GM12878 (cell line): ENCODE measurements around the gene COL9A1. TPM values are rescaled to one million over a fixed set of nuclear protein-coding genes. Genes with fewer than 3 reads are reported as not detected.

Experiments used
- ATAC-seq: fragments of 200-7000 bp; cut with Tn5 transposase; 3 replicates; pipeline ENCODE4 v1.9.1; 2020; ENCODE audit warnings: mild to moderate bottlenecking, moderate library complexity
- BruUV-seq: library from RNA; stranded (reverse); fragments of 400-500 nt; replicated peaks from 2 replicates; lab custom pipeline; 2021; lab: Mats Ljungman, UMichigan
- CTCF ChIA-PET: fragments of 300-600 bp; sonication (Branson Sonifier 250); formaldehyde crosslinking; extraction: SDS; loops from one replicate; lab custom pipeline; 2021; ENCODE audit warnings: inconsistent platforms; lab: Yijun Ruan, JAX
- POLR2A ChIA-PET: fragments of 350-600 bp; formaldehyde crosslinking; extraction: SDS; loops from one replicate; lab custom pipeline; 2021; ENCODE audit warnings: inconsistent platforms; lab: Charles Lee
- RAD21 ChIA-PET: fragments of 300-600 bp; sonication (Branson Sonifier 250); formaldehyde crosslinking; loops from one replicate; lab custom pipeline; 2023; ENCODE audit warnings: antibody characterized with exemption; ENCODE audit not compliant: unreplicated experiment; lab: Charles Lee
- SMC1A ChIA-PET: fragments of 300-600 bp; sonication (Branson Sonifier 250); formaldehyde crosslinking; loops from one replicate; lab custom pipeline; 2023; ENCODE audit not compliant: unreplicated experiment, uncharacterized antibody; lab: Charles Lee
- DNase-seq: peaks from one replicate; pipeline ENCODE4 v3.0.0-alpha.2; 2011; ENCODE audit warnings: low read depth, low spot score
- FAIRE-seq: peaks from 3 replicates; lab custom pipeline; 2011; peaks lifted over from hg19 to GRCh38; lab: Jason Lieb, UNC
- H2AFZ ChIP-seq: 2 replicates; pipeline ENCODE4 v1.6.0; 2011; ENCODE audit warnings: low read depth, low read length, control low read depth; ENCODE audit not compliant: control insufficient read depth
- H3K27ac ChIP-seq: 2 replicates; pipeline ENCODE4 v1.5.1; 2011; ENCODE audit warnings: control low read depth; ENCODE audit not compliant: control insufficient read depth, insufficient read depth
- H3K27me3 ChIP-seq, 2 experiments: replicated peaks in 1 of 2; 2 replicates each; pipeline versions ENCODE4 v1.6.0 to v1.6.1; 2011; ENCODE audit warnings: low read length in 1 of 2; ENCODE audit not compliant: control insufficient read depth in 2 of 2, insufficient read depth in 2 of 2
- H3K36me3 ChIP-seq, 2 experiments: 2 replicates each; pipeline ENCODE4 v1.5.1; 2011; ENCODE audit warnings: low read length in 1 of 2; ENCODE audit not compliant: control insufficient read depth in 2 of 2, insufficient read depth in 2 of 2
- H3K4me1 ChIP-seq: 2 replicates; pipeline ENCODE4 v1.6.1; 2011; ENCODE audit warnings: mild to moderate bottlenecking, low read length, moderate library complexity, mixed read lengths; ENCODE audit not compliant: control insufficient read depth, insufficient read depth
- H3K4me2 ChIP-seq: 2 replicates; pipeline ENCODE4 v1.6.0; 2011; ENCODE audit warnings: control low read depth; ENCODE audit not compliant: control insufficient read depth, insufficient read depth
- H3K4me3 ChIP-seq: fragments of 200-600 bp; sonication (generic); 2 replicates; pipeline ENCODE4 v1.5.1; 2016
- H3K79me2 ChIP-seq: 2 replicates; pipeline ENCODE4 v1.6.0; 2011; ENCODE audit warnings: low read length; ENCODE audit not compliant: control insufficient read depth, insufficient read depth
- H3K9ac ChIP-seq: 2 replicates; pipeline ENCODE4 v1.8.0; 2011; ENCODE audit warnings: low read length, control low read depth, mixed read lengths; ENCODE audit not compliant: control insufficient read depth, insufficient read depth
- H3K9me3 ChIP-seq: replicated peaks from 3 replicates; pipeline ENCODE4 v1.5.1; 2011; ENCODE audit warnings: mild to moderate bottlenecking, low read length; ENCODE audit not compliant: control insufficient read depth, insufficient read depth
- H4K20me1 ChIP-seq: 2 replicates; pipeline ENCODE4 v1.6.0; 2011; ENCODE audit not compliant: control insufficient read depth, insufficient read depth
- EP300 ChIP-seq, 2 experiments: fragments of 150-350 bp in 1 of 2; IDR thresholded peaks; 2 replicates each; pipeline ENCODE4 v1.6.1; 2011 to 2012; ENCODE audit warnings: low read depth in 2 of 2, low read length in 2 of 2, borderline replicate concordance in 1 of 2, improper control_type of control experiment in 1 of 2, inconsistent platforms in 1 of 2; ENCODE audit not compliant: control insufficient read depth in 1 of 2
- PAX5 ChIP-seq: IDR thresholded peaks from 2 replicates; pipeline ENCODE4 v1.6.1; 2011; ENCODE audit warnings: low read depth, low read length, borderline replicate concordance
- POLR2A ChIP-seq: IDR thresholded peaks from 2 replicates; pipeline ENCODE4 v1.6.1; 2011; ENCODE audit warnings: low read depth, mild to moderate bottlenecking, low read length
- WRNIP1 ChIP-seq: IDR thresholded peaks from 2 replicates; pipeline ENCODE4 v1.6.1; 2011; ENCODE audit warnings: low read depth, low read length, improper control_type of control experiment, borderline replicate concordance
- WGBS: methylation state at CpG from one replicate; pipeline ENCODE4 v1.1.6; 2016; ENCODE audit warnings: low lambda C conversion rate; ENCODE audit not compliant: insufficient replicate concordance, insufficient coverage; ENCODE audit errors: missing lambda C conversion rate; 5-methylcytosine and 5-hydroxymethylcytosine counted together
- in situ Hi-C: fragments of 300-500 bp; cut with MboI; formaldehyde crosslinking; loops from 9 replicates; pipeline ENCODE4 v1.14.3; 2018; ENCODE audit warnings: mixed read lengths
- intact Hi-C: fragments of 100-400 bp; cut with micrococcal nuclease; formaldehyde crosslinking; loops from one replicate; pipeline ENCODE4 v1.14.2; 2022; ENCODE audit not compliant: unreplicated experiment
- polyA plus RNA-seq, 11 experiments: library from polyadenylated mRNA; depleted of rRNA in 4 of 11; unstranded in 6 of 11; stranded (reverse) in 5 of 11; fragments of >200 nt; fragmentation: Nextera tagmentation in 4 of 11; fragmentation: Illumina TruSeq in 1 of 11; extraction: Ambion mirVana in 4 of 11; extraction: Trizol in 1 of 11; gene quantifications; 1 replicate in 1 of 11; 2 replicates in 10 of 11; pipeline versions ENCODE4 v1.2.1 to v1.2.3, GENCODE V29; 2011 to 2016; ENCODE audit warnings: inconsistent platforms in 2 of 11, missing spikeins in 2 of 11, low read depth in 1 of 11
- total RNA-seq, 4 experiments: library from RNA; depleted of rRNA in 3 of 4; stranded (reverse); fragments of >200 nt in 3 of 4; fragmentation: Illumina TruSeq in 1 of 4; extraction: Trizol in 1 of 4; gene quantifications; 2 replicates each; pipeline versions ENCODE4 v1.2.1 to v1.2.3, GENCODE V29; 2013 to 2021
- TF ChIP-seq, protein P1 (sequence below): IDR thresholded peaks from 2 replicates; pipeline ENCODE4 v1.6.1; 2012; ENCODE audit warnings: mild to moderate bottlenecking, low read depth, low read length

COL9A1 gene
- total and polyA plus RNA-seq, 10 of the 15 experiments (the other 5 are each of a cell fraction or from before 2014, with no cell fraction given) = not detected

DNA sequence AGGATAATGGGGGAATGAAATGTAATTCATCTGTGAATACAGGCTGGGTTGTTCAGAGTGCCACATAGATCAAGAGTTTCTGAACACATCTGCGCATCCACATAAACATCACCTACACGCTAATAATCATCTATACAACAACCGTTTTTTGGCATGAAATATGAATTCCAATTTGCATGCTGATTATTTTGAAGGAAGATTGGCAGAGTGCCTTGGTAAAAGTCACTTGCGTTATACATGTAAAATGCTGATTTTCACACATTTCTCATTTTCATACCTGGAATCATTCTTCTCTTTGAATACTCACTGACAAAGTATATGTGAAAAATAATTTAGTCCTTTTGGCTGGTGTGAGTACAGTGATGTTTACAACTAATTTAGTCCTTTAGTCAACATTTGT is 17.7 kb downstream of the COL9A1 start:
- FAIRE-seq (no peak), DNase-seq (no peak), ATAC-seq (no peak)
- H3K4me2 ChIP-seq = no peak overlapping the region
- RAD21 ChIA-PET = no interaction called here
- peaks cover 4 to 5% of the 10 kb centered on the region in 2 experiments; a peak in 3 of 4 replicates for H3K27me3 ChIP-seq
- no peak overlapping the region for H2AFZ ChIP-seq
- no peaks in the 10 kb centered on the region for H3K79me2 ChIP-seq
- in situ Hi-C loops (no loop called here), intact Hi-C loops (no loop called here)
- no peak overlapping the region for H3K27ac ChIP-seq
- no TSS peak for BruUV-seq
- CTCF ChIA-PET = interaction anchor here (1.5 kb wide), 1 partner anchor 64 kb away, joined by 3 read pairs; no protein-coding TSS in a partner anchor
- no peak overlapping the region for H3K4me3 ChIP-seq
- H3K9ac ChIP-seq = no peak overlapping the region
- H3K4me1 ChIP-seq = no peaks in the 10 kb centered on the region
- POLR2A ChIA-PET = no interaction called here
- no peaks in the 10 kb centered on the region for H3K9me3 ChIP-seq
- H4K20me1 ChIP-seq = no peaks in the 10 kb centered on the region
- TF ChIP-seq, protein P1, sequence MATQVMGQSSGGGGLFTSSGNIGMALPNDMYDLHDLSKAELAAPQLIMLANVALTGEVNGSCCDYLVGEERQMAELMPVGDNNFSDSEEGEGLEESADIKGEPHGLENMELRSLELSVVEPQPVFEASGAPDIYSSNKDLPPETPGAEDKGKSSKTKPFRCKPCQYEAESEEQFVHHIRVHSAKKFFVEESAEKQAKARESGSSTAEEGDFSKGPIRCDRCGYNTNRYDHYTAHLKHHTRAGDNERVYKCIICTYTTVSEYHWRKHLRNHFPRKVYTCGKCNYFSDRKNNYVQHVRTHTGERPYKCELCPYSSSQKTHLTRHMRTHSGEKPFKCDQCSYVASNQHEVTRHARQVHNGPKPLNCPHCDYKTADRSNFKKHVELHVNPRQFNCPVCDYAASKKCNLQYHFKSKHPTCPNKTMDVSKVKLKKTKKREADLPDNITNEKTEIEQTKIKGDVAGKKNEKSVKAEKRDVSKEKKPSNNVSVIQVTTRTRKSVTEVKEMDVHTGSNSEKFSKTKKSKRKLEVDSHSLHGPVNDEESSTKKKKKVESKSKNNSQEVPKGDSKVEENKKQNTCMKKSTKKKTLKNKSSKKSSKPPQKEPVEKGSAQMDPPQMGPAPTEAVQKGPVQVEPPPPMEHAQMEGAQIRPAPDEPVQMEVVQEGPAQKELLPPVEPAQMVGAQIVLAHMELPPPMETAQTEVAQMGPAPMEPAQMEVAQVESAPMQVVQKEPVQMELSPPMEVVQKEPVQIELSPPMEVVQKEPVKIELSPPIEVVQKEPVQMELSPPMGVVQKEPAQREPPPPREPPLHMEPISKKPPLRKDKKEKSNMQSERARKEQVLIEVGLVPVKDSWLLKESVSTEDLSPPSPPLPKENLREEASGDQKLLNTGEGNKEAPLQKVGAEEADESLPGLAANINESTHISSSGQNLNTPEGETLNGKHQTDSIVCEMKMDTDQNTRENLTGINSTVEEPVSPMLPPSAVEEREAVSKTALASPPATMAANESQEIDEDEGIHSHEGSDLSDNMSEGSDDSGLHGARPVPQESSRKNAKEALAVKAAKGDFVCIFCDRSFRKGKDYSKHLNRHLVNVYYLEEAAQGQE = no peak
- SMC1A ChIA-PET = interaction anchor here (1.6 kb wide), 1 partner anchor 9 kb away, joined by 3 read pairs; no protein-coding TSS in a partner anchor
- no peaks in the 10 kb centered on the region for H3K36me3 ChIP-seq
- WGBS = 60% methylated on average over 4 of the region's 4 CpGs

DNA sequence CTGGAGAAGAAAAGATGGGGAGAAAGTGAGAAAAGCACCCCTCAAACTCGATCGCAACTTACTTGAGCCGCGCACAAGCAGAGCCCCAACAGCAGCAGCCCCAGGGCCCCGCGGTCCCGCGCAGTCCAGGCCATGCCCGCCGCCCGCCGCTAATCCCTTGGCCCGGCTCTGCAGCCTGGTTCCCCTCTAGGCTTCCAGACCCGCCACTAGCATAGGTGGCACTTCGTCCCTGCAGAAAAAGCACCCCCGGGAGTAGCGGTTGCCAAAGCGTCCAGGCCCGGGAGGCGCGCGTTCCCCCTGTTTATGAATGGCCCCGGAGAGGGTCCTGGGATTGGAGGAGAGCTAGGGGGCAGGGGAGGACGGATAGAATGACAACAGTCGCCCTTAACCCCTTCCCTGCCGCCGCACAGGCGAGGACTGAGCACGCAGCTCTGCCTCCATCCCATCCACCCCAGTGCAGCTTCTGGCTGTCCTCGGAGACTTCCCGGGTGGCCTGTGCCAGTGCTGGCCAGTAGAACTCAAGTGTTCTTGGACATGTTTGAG is 19.9 kb downstream of the COL9A1 start:
- no peak for TF ChIP-seq PAX5
- TF ChIP-seq POLR2A = no peak
- no peak for TF ChIP-seq EP300 (IDR thresholded peaks at IDR 0.05; ENCODE audit: borderline replicate concordance in 1 of 2, control insufficient read depth in 1 of 2, low read depth in 2 of 2, low read length in 2 of 2)
- no peak for TF ChIP-seq WRNIP1
- H2AFZ ChIP-seq = no peak overlapping the region
- WGBS = 13% methylated on average over 31 of the region's 31 CpGs
- no peaks in the 10 kb centered on the region for H3K9me3 ChIP-seq
- no peak overlapping the region for H3K4me3 ChIP-seq
- H3K27ac ChIP-seq = no peak overlapping the region
- no TSS peak for BruUV-seq
- H3K4me1 ChIP-seq = no peaks in the 10 kb centered on the region
- no peaks in the 10 kb centered on the region for H3K36me3 ChIP-seq
- ChIA-PET POLR2A (no interaction called here), SMC1A (no interaction called here), RAD21 (no interaction called here), CTCF (no interaction called here)
- H3K79me2 ChIP-seq = no peaks in the 10 kb centered on the region
- FAIRE-seq (no peak), DNase-seq (no peak), ATAC-seq (no peak)
- H3K4me2 ChIP-seq = no peak overlapping the region
- no peaks in the 10 kb centered on the region for H4K20me1 ChIP-seq
- peaks cover 4 to 5% of the 10 kb centered on the region in 2 experiments for H3K27me3 ChIP-seq
- H3K9ac ChIP-seq = no peak overlapping the region
- intact Hi-C loops = no loop called here
- in situ Hi-C loops = no loop called here
